ENCODE measurements around the gene RUBCNL. TPM values are rescaled to one million over a fixed set of nuclear protein-coding genes. Genes with fewer than 3 reads are reported as not detected.

RUBCNL gene
- total and polyA plus RNA-seq, 2 of the 4 experiments (the other 2 are of a cell fraction): 0.03 TPM; not detected in 1

GRCh38 chr13:46361276-46361934 lies 25.6 kb downstream of the RUBCNL start:
- Histone ChIP-seq H3K4me3 (ENCODE audit: insufficient read depth, low read depth, low read length) (no peak overlapping the region), H3K4ac (ENCODE audit: low read depth, low read length) (no peak overlapping the region), H3K36me3 (ENCODE audit: control insufficient read depth, insufficient read depth, low read length) (no peaks in the 10 kb centered on the region), H3K4me2 (ENCODE audit: low read depth, low read length) (no peak overlapping the region), H3K23ac (ENCODE audit: low read depth, low read length) (no peak overlapping the region), H2AK9ac (replicated peaks; ENCODE audit: low read depth, low read length, poor library complexity) (no peak overlapping the region), H4K8ac (ENCODE audit: low read depth in 2 of 2, low read length in 2 of 2) (no peak overlapping the region), H3K14ac (replicated peaks; ENCODE audit: low read depth, low read length) (no peak overlapping the region), H3K56ac (ENCODE audit: extremely low read depth, insufficient read depth, low read length) (no peak overlapping the region), H3K18ac (ENCODE audit: low read depth, low read length) (no peak overlapping the region), H3K27ac (ENCODE audit: insufficient read depth, low read length) (no peak overlapping the region), H2BK20ac (ENCODE audit: low read depth, low read length) (no peak overlapping the region), H3K9me3 (ENCODE audit: control insufficient read depth, insufficient read depth, low read length) (no peaks in the 10 kb centered on the region), H3K9ac (ENCODE audit: low read depth, low read length) (no peak overlapping the region), H3K9me1 (ENCODE audit: insufficient read depth, low read length) (no peaks in the 10 kb centered on the region), H3K79me1 (ENCODE audit: low read depth in 1 of 2, low read length in 2 of 2) (no peaks in the 10 kb centered on the region), H2AK5ac (ENCODE audit: low read depth, low read length) (no peak overlapping the region), H4K5ac (ENCODE audit: low read depth, low read length) (no peak overlapping the region), H2BK5ac (ENCODE audit: low read depth, low read length, poor library complexity, severe bottlenecking) (no peak overlapping the region), H3K4me1 (ENCODE audit: control insufficient read depth, insufficient read depth, low read length) (no peaks in the 10 kb centered on the region), H4K20me1 (ENCODE audit: insufficient read depth, low read length) (no peaks in the 10 kb centered on the region), H2BK120ac (ENCODE audit: low read depth, low read length) (no peak overlapping the region), H3K27me3 (ENCODE audit: control insufficient read depth, insufficient read depth, low read length) (no peaks in the 10 kb centered on the region), H2AFZ (replicated peaks; ENCODE audit: low read length, poor library complexity) (no peak overlapping the region), H2BK15ac (ENCODE audit: low read depth, low read length) (no peak overlapping the region), H4K91ac (ENCODE audit: insufficient read depth, low read depth, low read length) (no peak overlapping the region)
- in situ Hi-C loops (cut with MboI; ENCODE audit: low sequenced_read_pairs) (no loop called here), dilution Hi-C loops (cut with HindIII; ENCODE audit: low sequenced_read_pairs, unreplicated experiment) (no loop called here), intact Hi-C loops (cut with micrococcal nuclease) (no loop called here)
- WGBS, 2 experiments (ENCODE audit: extremely low coverage in 2 of 2, insufficient read length in 1 of 2): no CpG with 5 or more reads among the region's 7 CpGs
- no peak for ATAC-seq (ENCODE audit: low read depth)
- ChIA-PET POLR2A (ENCODE audit: unreplicated experiment) (no interaction called here), CTCF (no interaction called here)
- TF ChIP-seq CEBPB (IDR thresholded peaks at IDR 0.05; ENCODE audit: low read depth, low read length) (no peak), RAD21 (IDR thresholded peaks at IDR 0.05; ENCODE audit: low read length) (no peak), MAZ (IDR thresholded peaks at IDR 0.05; ENCODE audit: borderline replicate concordance, low read depth, low read length) (no peak), FOS (IDR thresholded peaks at IDR 0.05; ENCODE audit: low read depth, low read length) (no peak), SMC3 (IDR thresholded peaks at IDR 0.05; ENCODE audit: low read depth, low read length) (no peak), RCOR1 (IDR thresholded peaks at IDR 0.05; ENCODE audit: insufficient replicate concordance, low read length) (no peak), BHLHE40 (IDR thresholded peaks at IDR 0.05; ENCODE audit: low read depth, low read length) (no peak), CTCF (conservative IDR thresholded peaks at IDR 0.05; ENCODE audit: low read depth, low read length) (no peak), POLR2A (IDR thresholded peaks at IDR 0.05; ENCODE audit: low read depth, low read length) (no peak), NFE2L2 (IDR thresholded peaks at IDR 0.05; ENCODE audit: low read depth, low read length) (no peak), USF2 (IDR thresholded peaks at IDR 0.05; ENCODE audit: low read depth, low read length) (no peak), MAFK (IDR thresholded peaks at IDR 0.05; ENCODE audit: low read depth, low read length) (no peak), CHD1 (IDR thresholded peaks at IDR 0.05; ENCODE audit: low read depth, low read length) (no peak), ELK1 (IDR thresholded peaks at IDR 0.05; ENCODE audit: borderline replicate concordance, low read depth, low read length) (no peak), RFX5 (IDR thresholded peaks at IDR 0.05; ENCODE audit: low read depth, low read length) (no peak), MXI1 (IDR thresholded peaks at IDR 0.05; ENCODE audit: borderline replicate concordance, low read depth, low read length) (no peak)
- DNase-seq: no peak
- no TSS peak for BruUV-seq (replicated peaks)

Data from IMR-90 (cell line).